Testis (tissue), 2 donors: ENCODE data around the gene WNT6.

ENCODE experiments used
- POLR2A ChIP-seq: fragments of 450-650 bp; IDR thresholded peaks from one replicate; pipeline ENCODE4 v1.6.1; 2017; ENCODE audit warnings: antibody characterized with exemption, mild to moderate bottlenecking, moderate library complexity
- TF ChIP-seq, protein P1 (sequence below), 3 experiments: fragments of 450-650 bp in 2 of 3; fragments of 200-600 bp in 1 of 3; sonication (generic) in 1 of 3; IDR thresholded peaks; one replicate each; pipeline ENCODE4 v1.5.1; 2016 to 2019; ENCODE audit warnings: antibody characterized with exemption in 3 of 3, mild to moderate bottlenecking in 2 of 3, moderate library complexity in 1 of 3

DNA sequence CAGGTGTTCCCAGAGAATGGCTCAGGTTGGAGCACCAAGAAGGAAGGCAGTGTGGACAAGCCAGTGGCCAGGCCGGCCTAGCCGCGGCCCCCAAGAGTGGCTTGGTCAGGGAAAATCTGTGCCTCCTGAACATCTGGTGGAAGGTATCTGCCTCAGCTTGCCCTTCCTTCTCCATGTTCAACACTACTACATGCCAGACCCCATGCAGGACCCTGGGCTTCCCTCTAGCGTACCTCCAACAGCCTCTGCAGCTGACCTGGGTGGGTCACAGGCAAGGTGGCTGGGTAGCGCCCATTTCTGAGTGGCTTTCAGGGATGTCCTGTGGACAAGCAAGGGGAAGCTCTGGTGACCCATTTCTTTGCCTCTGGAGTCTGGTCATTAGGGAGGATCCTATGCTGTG lies 28.7 kb downstream of the WNT6 start:
- TF ChIP-seq, protein P1, sequence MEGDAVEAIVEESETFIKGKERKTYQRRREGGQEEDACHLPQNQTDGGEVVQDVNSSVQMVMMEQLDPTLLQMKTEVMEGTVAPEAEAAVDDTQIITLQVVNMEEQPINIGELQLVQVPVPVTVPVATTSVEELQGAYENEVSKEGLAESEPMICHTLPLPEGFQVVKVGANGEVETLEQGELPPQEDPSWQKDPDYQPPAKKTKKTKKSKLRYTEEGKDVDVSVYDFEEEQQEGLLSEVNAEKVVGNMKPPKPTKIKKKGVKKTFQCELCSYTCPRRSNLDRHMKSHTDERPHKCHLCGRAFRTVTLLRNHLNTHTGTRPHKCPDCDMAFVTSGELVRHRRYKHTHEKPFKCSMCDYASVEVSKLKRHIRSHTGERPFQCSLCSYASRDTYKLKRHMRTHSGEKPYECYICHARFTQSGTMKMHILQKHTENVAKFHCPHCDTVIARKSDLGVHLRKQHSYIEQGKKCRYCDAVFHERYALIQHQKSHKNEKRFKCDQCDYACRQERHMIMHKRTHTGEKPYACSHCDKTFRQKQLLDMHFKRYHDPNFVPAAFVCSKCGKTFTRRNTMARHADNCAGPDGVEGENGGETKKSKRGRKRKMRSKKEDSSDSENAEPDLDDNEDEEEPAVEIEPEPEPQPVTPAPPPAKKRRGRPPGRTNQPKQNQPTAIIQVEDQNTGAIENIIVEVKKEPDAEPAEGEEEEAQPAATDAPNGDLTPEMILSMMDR (IDR thresholded peaks at IDR 0.05): no peak
- no peak for TF ChIP-seq POLR2A
